ENCODE data around the gene ACAP2.

ACAP2 gene

GRCh38 chr3:195247086-195247862 lies 195.5 kb downstream of the ACAP2 start:
- TF ChIP-seq CTCF (IDR thresholded peaks at IDR 0.05; ENCODE audit: extremely low read depth, missing control alignments) = no peak
- no peak for DNase-seq (ENCODE audit: low spot score)

GRCh38 chr3:195246581-195246995 lies 196.2 kb downstream of the ACAP2 start:
- no peak for TF ChIP-seq CTCF (IDR thresholded peaks at IDR 0.05; ENCODE audit: extremely low read depth, missing control alignments)
- no peak for DNase-seq (ENCODE audit: low spot score)

GRCh38 chr3:195245531-195245951 lies 197.3 kb downstream of the ACAP2 start:
- no peak for TF ChIP-seq CTCF (IDR thresholded peaks at IDR 0.05; ENCODE audit: extremely low read depth, missing control alignments)
- no peak for DNase-seq (ENCODE audit: low spot score)

GRCh38 chr3:195241592-195242355 lies 201.0 kb downstream of the ACAP2 start:
- no peak for TF ChIP-seq CTCF (IDR thresholded peaks at IDR 0.05; ENCODE audit: extremely low read depth, missing control alignments)
- DNase-seq (ENCODE audit: low spot score) = no peak

- no peak for DNase-seq (ENCODE audit: low spot score)
- no peak for TF ChIP-seq CTCF (IDR thresholded peaks at IDR 0.05; ENCODE audit: extremely low read depth, missing control alignments)
Observed at GRCh38 chr3:195240939-195241338, 201.9 kb downstream of the ACAP2 start.

- no peak for DNase-seq (ENCODE audit: low spot score)
- no peak for TF ChIP-seq CTCF (IDR thresholded peaks at IDR 0.05; ENCODE audit: extremely low read depth, missing control alignments)
Observed at GRCh38 chr3:195240171-195240701, 202.6 kb downstream of the ACAP2 start.

- DNase-seq (ENCODE audit: low spot score) = no peak
- TF ChIP-seq CTCF (IDR thresholded peaks at IDR 0.05; ENCODE audit: extremely low read depth, missing control alignments) = no peak
Observed at GRCh38 chr3:195239121-195239520, 203.7 kb downstream of the ACAP2 start.
